Measurements from ENCODE around the gene DCC. TPM values are rescaled to one million over a fixed set of nuclear protein-coding genes. Genes with fewer than 3 reads are reported as not detected.

DCC gene
- total RNA-seq, 4 donors from 2014 or later: 0.27 to 2.5 TPM; not detected in 2

DNA sequence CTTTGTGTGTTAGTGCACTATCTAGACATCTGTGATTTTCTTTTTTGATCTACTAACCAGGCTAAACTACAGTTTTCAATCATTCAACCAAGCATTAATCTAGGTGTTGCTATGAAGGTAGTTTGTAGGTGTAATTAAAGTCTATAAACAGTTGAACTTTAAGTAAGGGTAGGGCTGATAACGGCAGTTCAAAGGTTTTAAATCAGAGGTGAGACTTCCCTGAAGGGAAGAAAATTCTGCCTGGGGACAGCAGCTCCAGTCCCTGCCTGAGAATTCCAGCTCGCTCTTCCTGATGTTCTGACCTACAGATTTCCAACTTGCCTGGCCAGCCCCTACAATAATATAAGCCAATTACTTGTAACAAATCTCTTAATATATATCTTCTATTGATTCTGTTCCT is 1220.5 kb downstream of the DCC start:
- no peak overlapping the region for H3K27ac ChIP-seq
- no peak overlapping the region for H3K4me3 ChIP-seq
- TF ChIP-seq POLR2A (IDR thresholded peaks at IDR 0.05) (no peak), EP300 (IDR thresholded peaks at IDR 0.05; ENCODE audit: low read depth) (no peak), POLR2AphosphoS5 (IDR thresholded peaks at IDR 0.05) (no peak)
- TF ChIP-seq, protein P1, sequence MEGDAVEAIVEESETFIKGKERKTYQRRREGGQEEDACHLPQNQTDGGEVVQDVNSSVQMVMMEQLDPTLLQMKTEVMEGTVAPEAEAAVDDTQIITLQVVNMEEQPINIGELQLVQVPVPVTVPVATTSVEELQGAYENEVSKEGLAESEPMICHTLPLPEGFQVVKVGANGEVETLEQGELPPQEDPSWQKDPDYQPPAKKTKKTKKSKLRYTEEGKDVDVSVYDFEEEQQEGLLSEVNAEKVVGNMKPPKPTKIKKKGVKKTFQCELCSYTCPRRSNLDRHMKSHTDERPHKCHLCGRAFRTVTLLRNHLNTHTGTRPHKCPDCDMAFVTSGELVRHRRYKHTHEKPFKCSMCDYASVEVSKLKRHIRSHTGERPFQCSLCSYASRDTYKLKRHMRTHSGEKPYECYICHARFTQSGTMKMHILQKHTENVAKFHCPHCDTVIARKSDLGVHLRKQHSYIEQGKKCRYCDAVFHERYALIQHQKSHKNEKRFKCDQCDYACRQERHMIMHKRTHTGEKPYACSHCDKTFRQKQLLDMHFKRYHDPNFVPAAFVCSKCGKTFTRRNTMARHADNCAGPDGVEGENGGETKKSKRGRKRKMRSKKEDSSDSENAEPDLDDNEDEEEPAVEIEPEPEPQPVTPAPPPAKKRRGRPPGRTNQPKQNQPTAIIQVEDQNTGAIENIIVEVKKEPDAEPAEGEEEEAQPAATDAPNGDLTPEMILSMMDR (IDR thresholded peaks at IDR 0.05): no peak
- no peaks in the 10 kb centered on the region for H3K27me3 ChIP-seq
- H3K9me3 ChIP-seq: no peaks in the 10 kb centered on the region
- WGBS, 2 donors (ENCODE audit: low coverage in 1 of 2): 20 to 41% methylated on average over 1 to 2 of the region's 2 CpGs
- no peak for DNase-seq
- H3K36me3 ChIP-seq: no peaks in the 10 kb centered on the region
- in situ Hi-C loops (cut with MboI; ENCODE audit: low pct_ligation_motif_present in 1 of 4, low pct_unique_long_range_greater_than_20kb in 1 of 4, low sequenced_read_pairs in 3 of 4): loop anchor here in 2 of 4 donors (25.0 kb wide), 1 partner anchor 552 kb away; no protein-coding TSS in a partner anchor
- H3K4me1 ChIP-seq: no peaks in the 10 kb centered on the region
- intact Hi-C loops (cut with DNase I; ENCODE audit: low total_unique reads): no loop called here

DNA sequence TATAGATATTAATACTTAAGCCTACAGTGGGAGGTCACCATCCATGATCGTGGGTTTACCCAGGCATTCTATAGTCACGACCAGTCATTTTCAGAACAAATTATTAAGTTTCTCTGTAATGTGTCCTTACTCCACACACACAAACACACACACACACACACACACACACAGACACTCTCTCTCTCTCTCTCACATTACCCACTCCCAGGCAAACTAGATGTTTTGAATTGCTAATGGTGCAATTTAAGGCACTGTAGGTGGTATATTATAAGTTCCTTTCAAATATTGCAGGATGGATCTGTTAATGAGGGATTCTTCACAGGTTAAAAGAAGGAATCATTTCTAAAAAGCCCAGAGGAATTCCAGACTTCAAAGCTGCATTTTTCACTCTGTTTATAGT is 1226.6 kb downstream of the DCC start:
- TF ChIP-seq EP300 (IDR thresholded peaks at IDR 0.05; ENCODE audit: low read depth) (no peak), POLR2AphosphoS5 (IDR thresholded peaks at IDR 0.05) (no peak), POLR2A (IDR thresholded peaks at IDR 0.05) (no peak)
- TF ChIP-seq, protein P1 (IDR thresholded peaks at IDR 0.05): no peak
- Histone ChIP-seq H3K27ac (no peak overlapping the region), H3K36me3 (no peaks in the 10 kb centered on the region), H3K9me3 (no peaks in the 10 kb centered on the region), H3K4me3 (no peak overlapping the region), H3K27me3 (no peaks in the 10 kb centered on the region), H3K4me1 (no peaks in the 10 kb centered on the region)
- intact Hi-C loops (cut with DNase I; ENCODE audit: low total_unique reads) (no loop called here), in situ Hi-C loops (cut with MboI; ENCODE audit: low pct_ligation_motif_present in 1 of 4, low pct_unique_long_range_greater_than_20kb in 1 of 4, low sequenced_read_pairs in 3 of 4) (loop anchor here in 3 of 4 donors (5.0 to 25.0 kb wide), 2 partner anchors 546 to 551 kb away; no protein-coding TSS in a partner anchor)
- DNase-seq: no peak
- 90 to 100% methylated on average over 2 of the region's 2 CpGs for WGBS, 2 donors (ENCODE audit: low coverage in 1 of 2)

DNA sequence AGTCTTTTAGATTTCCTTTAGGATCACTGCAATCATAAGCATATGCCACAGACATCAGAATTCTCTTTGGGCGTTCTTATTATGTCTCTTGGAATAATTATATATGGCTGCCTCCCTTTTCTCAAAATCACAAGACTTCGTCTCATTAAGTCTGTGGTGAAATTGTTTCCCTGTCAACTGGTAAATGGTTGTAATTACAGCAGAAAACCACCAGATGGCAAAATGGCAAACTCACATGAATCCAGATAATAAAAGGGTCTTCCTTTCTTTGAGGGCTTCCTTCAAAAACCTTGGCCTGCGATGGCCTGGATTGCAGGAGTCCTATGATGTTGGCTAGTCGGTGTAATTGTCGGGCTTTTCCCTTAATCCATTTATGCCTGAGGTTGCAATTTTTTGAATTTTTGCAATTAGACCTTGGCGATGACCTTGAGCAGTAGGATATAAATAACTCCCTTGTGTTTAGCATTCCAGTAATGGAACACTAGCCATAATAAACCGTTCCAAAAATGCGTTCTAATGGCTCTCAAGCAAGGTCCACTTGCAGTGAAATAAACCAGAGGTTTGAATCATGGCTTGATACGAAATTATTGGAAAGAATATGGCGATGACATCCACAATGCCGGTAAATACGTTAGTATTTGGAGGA is 1228.1 kb downstream of the DCC start:
- no peaks in the 10 kb centered on the region for H3K27me3 ChIP-seq
- H3K27ac ChIP-seq: no peak overlapping the region
- H3K36me3 ChIP-seq: no peaks in the 10 kb centered on the region
- WGBS, 2 donors (ENCODE audit: low coverage in 1 of 2): 54% methylated on average over 12 of the region's 12 CpGs
- no peak overlapping the region for H3K4me3 ChIP-seq
- H3K4me1 ChIP-seq: no peaks in the 10 kb centered on the region
- intact Hi-C loops (cut with DNase I; ENCODE audit: low total_unique reads) (no loop called here), in situ Hi-C loops (cut with MboI; ENCODE audit: low pct_ligation_motif_present in 1 of 4, low pct_unique_long_range_greater_than_20kb in 1 of 4, low sequenced_read_pairs in 3 of 4) (loop anchor here in 3 of 4 donors (5.0 to 25.0 kb wide), 2 partner anchors 544 to 549 kb away; no protein-coding TSS in a partner anchor)
- no peaks in the 10 kb centered on the region for H3K9me3 ChIP-seq
- TF ChIP-seq, protein P1 (IDR thresholded peaks at IDR 0.05): peak; percentile 45 to 59 (median 50)
- TF ChIP-seq POLR2AphosphoS5 (IDR thresholded peaks at IDR 0.05) (no peak), EP300 (IDR thresholded peaks at IDR 0.05; ENCODE audit: low read depth) (no peak), POLR2A (IDR thresholded peaks at IDR 0.05) (no peak)
- DNase-seq: no peak

Small RNA genes lying within 50 kb of the gene (small RNA-seq; reads per million reads assigned to genes)
- 0 reads per million in 4 donors for gene AC011155.1
- 0 reads per million in 4 donors for gene MIR4528

Measured in transverse colon (tissue), 4 donors.